Loucy (cell line): ENCODE measurements around the gene SMCO2.

Experiments used
- H2AFZ ChIP-seq: fragments of 200-600 bp; sonication (generic); 2 replicates; pipeline ENCODE4 v1.6.0; 2016; ENCODE audit warnings: antibody characterized with exemption, mild to moderate bottlenecking, low read length, moderate library complexity
- H3F3A ChIP-seq: fragments of 200-600 bp; 2 replicates; pipeline ENCODE4 v1.6.0; 2016; ENCODE audit warnings: antibody characterized with exemption, low read depth, mild to moderate bottlenecking
- H3K27me3 ChIP-seq: fragments of 200-600 bp; sonication (generic); 2 replicates; pipeline ENCODE4 v1.6.1; 2014; ENCODE audit warnings: low read length, mild to moderate bottlenecking; ENCODE audit not compliant: insufficient read depth, poor library complexity, severe bottlenecking
- H3K36me3 ChIP-seq: fragments of 200-600 bp; sonication (generic); 2 replicates; pipeline ENCODE4 v1.6.1; 2016; ENCODE audit warnings: low read length; ENCODE audit not compliant: insufficient read depth
- H3K4me1 ChIP-seq: fragments of 200-600 bp; sonication (generic); 2 replicates; pipeline ENCODE4 v1.5.1; 2014; ENCODE audit warnings: low read length, mild to moderate bottlenecking; ENCODE audit not compliant: insufficient read depth, poor library complexity, severe bottlenecking
- H3K4me2 ChIP-seq: fragments of 200-600 bp; sonication (generic); 2 replicates; pipeline ENCODE4 v1.6.0; 2014; ENCODE audit warnings: antibody characterized with exemption, low read length, low read depth, mild to moderate bottlenecking; ENCODE audit not compliant: poor library complexity, severe bottlenecking
- H3K4me3 ChIP-seq: fragments of 200-600 bp; sonication (generic); 2 replicates; pipeline ENCODE4 v1.5.1; 2014; ENCODE audit warnings: low read length, mild to moderate bottlenecking, mixed read lengths; ENCODE audit not compliant: poor library complexity, severe bottlenecking
- H3K79me2 ChIP-seq: fragments of 200-600 bp; sonication (generic); 2 replicates; pipeline ENCODE4 v1.6.1; 2014; ENCODE audit warnings: low read length; ENCODE audit not compliant: insufficient read depth
- H3K9ac ChIP-seq: fragments of 200-600 bp; sonication (generic); 2 replicates; pipeline ENCODE4 v1.6.0; 2014; ENCODE audit warnings: mild to moderate bottlenecking, low read depth, low read length, moderate library complexity; ENCODE audit not compliant: poor library complexity, severe bottlenecking
- H3K9me2 ChIP-seq: fragments of 200-600 bp; sonication (generic); replicated peaks from 2 replicates; pipeline ENCODE4 v1.6.1; 2016; ENCODE audit warnings: low read depth, low read length, mixed read lengths
- H3K9me3 ChIP-seq: fragments of 200-600 bp; sonication (generic); 2 replicates; pipeline ENCODE4 v1.6.1; 2014; ENCODE audit warnings: mild to moderate bottlenecking, antibody characterized with exemption, low read length, low read depth; ENCODE audit not compliant: insufficient read depth
- H4K20me1 ChIP-seq: fragments of 200-600 bp; sonication (generic); 2 replicates; pipeline ENCODE4 v1.6.0; 2014; ENCODE audit warnings: antibody characterized with exemption, low read length, mild to moderate bottlenecking; ENCODE audit not compliant: insufficient read depth, poor library complexity, severe bottlenecking
- EZH2phosphoT487 ChIP-seq: fragments of 200-600 bp; IDR thresholded peaks from 2 replicates; pipeline ENCODE4 v1.6.1; 2018; ENCODE audit warnings: antibody characterized with exemption, mild to moderate bottlenecking, moderate library complexity, borderline replicate concordance
- TF ChIP-seq, protein P1 (sequence below): fragments of 200-600 bp; sonication (generic); conservative IDR thresholded peaks from 2 replicates; pipeline ENCODE4 v1.5.1; 2014; ENCODE audit warnings: mild to moderate bottlenecking, antibody characterized with exemption, low read length

Gene SMCO2

DNA sequence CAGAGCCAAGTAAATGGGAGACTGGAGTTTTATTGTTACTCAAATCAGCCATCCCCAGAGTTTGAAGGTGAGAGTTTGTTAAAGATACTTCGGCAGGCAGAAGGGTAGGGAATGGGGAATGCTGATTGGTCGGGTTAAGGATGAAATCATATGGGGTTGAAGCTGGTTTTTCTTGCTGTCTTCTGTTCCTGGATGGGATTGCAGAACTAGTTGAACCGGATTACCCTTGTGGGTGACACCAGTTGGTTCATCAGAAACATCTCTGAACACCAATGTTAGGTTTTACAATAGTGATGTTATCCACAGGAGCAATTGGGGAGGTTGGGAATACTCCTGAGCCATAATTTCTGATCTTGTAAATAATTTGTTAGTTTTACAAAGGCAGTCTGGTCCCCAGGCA lies 18.7 kb upstream of the SMCO2 start:
- H3K79me2 ChIP-seq, result no peaks in the 10 kb centered on the region
- H2AFZ ChIP-seq, result no peak overlapping the region
- no peaks in the 10 kb centered on the region for H3K4me1 ChIP-seq
- no peak overlapping the region for H3K4me2 ChIP-seq
- no peaks in the 10 kb centered on the region for H3K9me2 ChIP-seq
- H3K9ac ChIP-seq, result no peak overlapping the region
- H4K20me1 ChIP-seq, result no peaks in the 10 kb centered on the region
- H3K36me3 ChIP-seq, result no peaks in the 10 kb centered on the region
- H3K27me3 ChIP-seq, result no peaks in the 10 kb centered on the region
- H3K4me3 ChIP-seq, result no peak overlapping the region
- H3K9me3 ChIP-seq, result no peaks in the 10 kb centered on the region
- no peaks in the 10 kb centered on the region for H3F3A ChIP-seq
- no peak for TF ChIP-seq EZH2phosphoT487
- TF ChIP-seq, protein P1, sequence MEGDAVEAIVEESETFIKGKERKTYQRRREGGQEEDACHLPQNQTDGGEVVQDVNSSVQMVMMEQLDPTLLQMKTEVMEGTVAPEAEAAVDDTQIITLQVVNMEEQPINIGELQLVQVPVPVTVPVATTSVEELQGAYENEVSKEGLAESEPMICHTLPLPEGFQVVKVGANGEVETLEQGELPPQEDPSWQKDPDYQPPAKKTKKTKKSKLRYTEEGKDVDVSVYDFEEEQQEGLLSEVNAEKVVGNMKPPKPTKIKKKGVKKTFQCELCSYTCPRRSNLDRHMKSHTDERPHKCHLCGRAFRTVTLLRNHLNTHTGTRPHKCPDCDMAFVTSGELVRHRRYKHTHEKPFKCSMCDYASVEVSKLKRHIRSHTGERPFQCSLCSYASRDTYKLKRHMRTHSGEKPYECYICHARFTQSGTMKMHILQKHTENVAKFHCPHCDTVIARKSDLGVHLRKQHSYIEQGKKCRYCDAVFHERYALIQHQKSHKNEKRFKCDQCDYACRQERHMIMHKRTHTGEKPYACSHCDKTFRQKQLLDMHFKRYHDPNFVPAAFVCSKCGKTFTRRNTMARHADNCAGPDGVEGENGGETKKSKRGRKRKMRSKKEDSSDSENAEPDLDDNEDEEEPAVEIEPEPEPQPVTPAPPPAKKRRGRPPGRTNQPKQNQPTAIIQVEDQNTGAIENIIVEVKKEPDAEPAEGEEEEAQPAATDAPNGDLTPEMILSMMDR, result no peak

- no peak overlapping the region for H3K4me2 ChIP-seq
These were observed 18.1 kb upstream of the SMCO2 start for GRCh38 chr12:27428466-27428865.

DNA sequence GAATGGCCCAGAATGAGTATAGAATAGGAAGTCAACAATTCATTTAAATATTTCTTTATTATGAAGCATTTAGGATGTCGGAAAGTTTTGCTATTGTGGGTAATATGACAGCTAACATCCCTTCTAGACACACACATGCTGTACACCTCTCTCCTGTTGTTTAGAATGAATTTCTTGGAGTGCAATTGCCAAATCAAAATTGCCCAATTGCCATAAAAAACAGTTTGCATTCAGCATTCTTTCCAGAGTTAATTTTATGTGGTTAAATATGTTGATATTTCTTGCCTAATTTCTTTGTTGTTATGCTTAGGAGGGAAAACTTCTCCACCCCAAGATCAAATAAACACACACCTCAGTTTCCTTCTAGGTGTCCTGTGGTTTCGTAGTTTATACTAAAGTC lies 16.9 kb upstream of the SMCO2 start:
- Histone ChIP-seq H4K20me1 (no peaks in the 10 kb centered on the region), H3K4me2 (no peak overlapping the region), H3K4me3 (no peak overlapping the region), H3K4me1 (no peaks in the 10 kb centered on the region), H2AFZ (no peak overlapping the region), H3F3A (no peaks in the 10 kb centered on the region), H3K9ac (no peak overlapping the region), H3K9me3 (no peaks in the 10 kb centered on the region), H3K27me3 (no peaks in the 10 kb centered on the region), H3K9me2 (no peaks in the 10 kb centered on the region), H3K36me3 (no peaks in the 10 kb centered on the region), H3K79me2 (no peaks in the 10 kb centered on the region)
- TF ChIP-seq EZH2phosphoT487, result no peak
- TF ChIP-seq, protein P1, result no peak

More at GRCh38 chr12:27428466-27428865, 18.1 kb upstream of the SMCO2 start:
- Histone ChIP-seq H3K4me1 (no peaks in the 10 kb centered on the region), H3K9me3 (no peaks in the 10 kb centered on the region), H3K79me2 (no peaks in the 10 kb centered on the region), H3K9me2 (no peaks in the 10 kb centered on the region), H3K4me3 (no peak overlapping the region), H4K20me1 (no peaks in the 10 kb centered on the region), H3K27me3 (no peaks in the 10 kb centered on the region), H3F3A (no peaks in the 10 kb centered on the region), H3K9ac (no peak overlapping the region), H3K36me3 (no peaks in the 10 kb centered on the region), H2AFZ (no peak overlapping the region)
- TF ChIP-seq, protein P1, result no peak
